ENCODE measurements around the gene USH1G. TPM values are rescaled to one million over a fixed set of nuclear protein-coding genes. Genes with fewer than 3 reads are reported as not detected.

USH1G gene
- total and polyA plus RNA-seq, 2 of the 13 experiments (the other 11 are each of a cell fraction or from before 2014, with no cell fraction given) = 0.04 TPM; not detected in 1

GRCh38 chr17:74960570-74961342 lies 37.7 kb upstream of the USH1G start (continued):
- TF ChIP-seq ZNF260 (CRISPR knock-in tag; IDR thresholded peaks at IDR 0.05; ENCODE audit: borderline replicate concordance, low read depth) = no peak
- TF ChIP-seq KDM4B (CRISPR knock-in tag; IDR thresholded peaks at IDR 0.05) = 0 out of 2 replicates have a peak, but pooled peaks have one; percentile 65
- 0 out of 2 replicates have a peak, but pooled peaks have one; percentile 59 for TF ChIP-seq NFAT5 (CRISPR knock-in tag; IDR thresholded peaks at IDR 0.05)
- TF ChIP-seq JDP2 (CRISPR knock-in tag; IDR thresholded peaks at IDR 0.05; ENCODE audit: borderline replicate concordance) = no peak
- TF ChIP-seq ARNTL (CRISPR knock-in tag; IDR thresholded peaks at IDR 0.05) = peak; percentile 96
- no peak for TF ChIP-seq PCBP1 (IDR thresholded peaks at IDR 0.05; ENCODE audit: borderline replicate concordance, low read depth, low read length)
- TF ChIP-seq ZBTB39 (CRISPR knock-in tag; IDR thresholded peaks at IDR 0.05) = peak; percentile 81; the same call in 1 of the 2 replicates
- no peak for TF ChIP-seq ZKSCAN5 (CRISPR knock-in tag; IDR thresholded peaks at IDR 0.05)
- peak; percentile 45; the same call in 1 of the 2 replicates for TF ChIP-seq ZBTB44 (CRISPR knock-in tag; IDR thresholded peaks at IDR 0.05)
- TF ChIP-seq BATF2 (CRISPR knock-in tag; IDR thresholded peaks at IDR 0.05) = peak; percentile 62; the same call in 1 of the 2 replicates
- no peak for TF ChIP-seq ZNF577 (CRISPR knock-in tag; IDR thresholded peaks at IDR 0.05; ENCODE audit: borderline replicate concordance, low read depth)
- TF ChIP-seq NPAS2 (CRISPR knock-in tag; IDR thresholded peaks at IDR 0.05; ENCODE audit: borderline replicate concordance) = no peak
- TF ChIP-seq ZNF558 (CRISPR knock-in tag; IDR thresholded peaks at IDR 0.05; ENCODE audit: borderline replicate concordance) = no peak
- TF ChIP-seq FOXC1 (CRISPR knock-in tag; IDR thresholded peaks at IDR 0.05; ENCODE audit: borderline replicate concordance) = peak; percentile 88; the same call in 1 of the 2 replicates
- peak; percentile 71 for TF ChIP-seq IRF2 (CRISPR knock-in tag; IDR thresholded peaks at IDR 0.05)
- 0 out of 2 replicates have a peak, but pooled peaks have one; percentile 46 for TF ChIP-seq ZBTB42 (CRISPR knock-in tag; IDR thresholded peaks at IDR 0.05)
- TF ChIP-seq MLLT10 (CRISPR knock-in tag; IDR thresholded peaks at IDR 0.05) = no peak
- TF ChIP-seq ZNF839 (CRISPR knock-in tag; IDR thresholded peaks at IDR 0.05; ENCODE audit: borderline replicate concordance) = no peak
- no peak for TF ChIP-seq JUND (CRISPR knock-in tag; IDR thresholded peaks at IDR 0.05)

Data from HepG2 (cell line).